H1 (cell line): ENCODE results near the gene EVA1C. TPM values are rescaled to one million over a fixed set of nuclear protein-coding genes. Genes with fewer than 3 reads are reported as not detected.

ENCODE experiments used
- CTCF ChIA-PET: fragments of 300-600 bp; sonication (Branson Sonifier 250); formaldehyde crosslinking; loops from one replicate; lab custom pipeline; 2021; ENCODE audit not compliant: partially characterized antibody; lab: Charles Lee
- POLR2A ChIA-PET: fragments of 300-600 bp; sonication (Branson Sonifier 250); formaldehyde crosslinking; loops from one replicate; lab custom pipeline; 2021; ENCODE audit warnings: inconsistent platforms; ENCODE audit not compliant: partially characterized antibody; lab: Charles Lee
- DNase-seq, 2 experiments: peaks; one replicate each; pipeline versions ENCODE4 v3.0.0 to v3.0.0-alpha.2; 2010 to 2022; ENCODE audit warnings: low spot score in 2 of 2, low read depth in 1 of 2, mixed read lengths in 1 of 2
- FAIRE-seq: peaks from 2 replicates; lab custom pipeline; 2011; peaks lifted over from hg19 to GRCh38; lab: Jason Lieb, UNC
- H2AFZ ChIP-seq: 2 replicates; pipeline ENCODE4 v1.8.1; 2012; ENCODE audit warnings: low read length, inconsistent platforms
- H2AK5ac ChIP-seq: 2 replicates; pipeline ENCODE4 v1.6.1; 2013; ENCODE audit warnings: low read depth, low read length
- H2BK120ac ChIP-seq: replicated peaks from 2 replicates; pipeline ENCODE3; 2013; ENCODE audit warnings: low read depth, low read length, inconsistent platforms
- H2BK12ac ChIP-seq: 2 replicates; pipeline ENCODE4 v1.6.1; 2013; ENCODE audit warnings: low read depth, low read length
- H2BK15ac ChIP-seq: 2 replicates; pipeline ENCODE4 v1.6.1; 2013; ENCODE audit warnings: low read length
- H2BK20ac ChIP-seq: 2 replicates; pipeline ENCODE4 v1.6.1; 2013; ENCODE audit warnings: low read length
- H2BK5ac ChIP-seq: 2 replicates; pipeline ENCODE4 v1.6.1; 2013; ENCODE audit warnings: low read depth, low read length
- H3K14ac ChIP-seq: 2 replicates; pipeline ENCODE4 v1.6.1; 2013; ENCODE audit warnings: inconsistent platforms; ENCODE audit not compliant: insufficient read length
- H3K18ac ChIP-seq: 2 replicates; pipeline ENCODE4 v1.6.1; 2013; ENCODE audit warnings: low read length; ENCODE audit errors: extremely low read depth
- H3K23ac ChIP-seq: 2 replicates; pipeline ENCODE4 v1.6.1; 2013; ENCODE audit warnings: inconsistent platforms; ENCODE audit not compliant: insufficient read length
- H3K23me2 ChIP-seq: 2 replicates; pipeline ENCODE4 v1.6.1; 2013; ENCODE audit warnings: low read depth, low read length
- H3K27ac ChIP-seq: 2 replicates; pipeline ENCODE4 v1.6.1; 2011; ENCODE audit warnings: low read depth, low read length, inconsistent platforms
- H3K27me3 ChIP-seq, 4 experiments: replicated peaks in 1 of 4; 1 replicate in 1 of 4; 2 replicates in 3 of 4; pipeline versions ENCODE4 v1.6.1 to v1.8.1; 2011 to 2013; ENCODE audit warnings: low read length in 3 of 4, mild to moderate bottlenecking in 3 of 4, inconsistent platforms in 2 of 4, mixed read lengths in 2 of 4, moderate library complexity in 1 of 4; ENCODE audit not compliant: control insufficient read depth in 3 of 4, insufficient read depth in 3 of 4; ENCODE audit errors: extremely low read depth in 1 of 4
- H3K36me3 ChIP-seq, 4 experiments: 2 replicates each; pipeline versions ENCODE4 v1.6.1 to v1.8.1; 2011 to 2013; ENCODE audit warnings: mild to moderate bottlenecking in 4 of 4, low read length in 3 of 4, moderate library complexity in 2 of 4, control low read depth in 1 of 4, inconsistent platforms in 1 of 4; ENCODE audit not compliant: insufficient read depth in 4 of 4, control insufficient read depth in 2 of 4
- H3K4ac ChIP-seq: replicated peaks from 2 replicates; pipeline ENCODE3; 2013; ENCODE audit warnings: low read length, low read depth, mixed read lengths, inconsistent platforms; ENCODE audit not compliant: insufficient read length
- H3K4me1 ChIP-seq, 4 experiments: replicated peaks in 1 of 4; 1 replicate in 1 of 4; 2 replicates in 3 of 4; pipeline versions ENCODE4 v1.6.1 to v1.8.1; 2011 to 2013; ENCODE audit warnings: low read length in 3 of 4, inconsistent platforms in 2 of 4, mixed read lengths in 1 of 4; ENCODE audit not compliant: insufficient read depth in 4 of 4, control insufficient read depth in 3 of 4
- H3K4me2 ChIP-seq, 2 experiments: 2 replicates each; pipeline versions ENCODE4 v1.6.1 to v1.8.1; 2011 to 2013; ENCODE audit warnings: low read depth in 2 of 2, low read length in 2 of 2, control low read depth in 1 of 2, inconsistent platforms in 1 of 2, mild to moderate bottlenecking in 1 of 2; ENCODE audit not compliant: insufficient read depth in 1 of 2
- H3K4me3 ChIP-seq, 4 experiments: fragments of 200-600, 300-600 bp in 1 of 4; sonication (generic), shearing (Covaris generic), sonication (Bioruptor Twin) in 1 of 4; 2 replicates each; pipeline versions ENCODE4 v1.5.1 to v1.8.1; 2011 to 2016; ENCODE audit warnings: low read length in 4 of 4, low read depth in 3 of 4, control low read depth in 2 of 4, inconsistent platforms in 2 of 4, mild to moderate bottlenecking in 2 of 4, mixed read lengths in 1 of 4, moderate library complexity in 1 of 4; ENCODE audit not compliant: insufficient read depth in 2 of 4; ENCODE audit errors: extremely low read depth in 1 of 4
- H3K56ac ChIP-seq: replicated peaks from 2 replicates; pipeline ENCODE3; 2013; ENCODE audit warnings: low read depth, mild to moderate bottlenecking, mixed read lengths, low read length, inconsistent platforms; ENCODE audit not compliant: insufficient read length
- H3K79me1 ChIP-seq: 2 replicates; pipeline ENCODE4 v1.6.1; 2013; ENCODE audit warnings: low read depth, low read length, control low read depth
- H3K79me2 ChIP-seq, 2 experiments: 2 replicates each; pipeline versions ENCODE4 v1.6.1 to v1.8.1; 2012 to 2013; ENCODE audit warnings: low read length in 2 of 2, mild to moderate bottlenecking in 2 of 2, inconsistent platforms in 1 of 2; ENCODE audit not compliant: insufficient read depth in 2 of 2, control insufficient read depth in 1 of 2
- H3K9ac ChIP-seq, 4 experiments: replicated peaks in 1 of 4; 1 replicate in 1 of 4; 2 replicates in 3 of 4; pipeline versions ENCODE4 v1.6.1 to v1.8.1; 2011 to 2013; ENCODE audit warnings: low read depth in 3 of 4, low read length in 3 of 4, control low read depth in 2 of 4, mild to moderate bottlenecking in 2 of 4, moderate library complexity in 2 of 4, inconsistent platforms in 1 of 4; ENCODE audit errors: extremely low read depth in 1 of 4
- H3K9me3 ChIP-seq, 2 experiments: 2 replicates each; pipeline versions ENCODE4 v1.6.1 to v1.8.1; 2012 to 2013; ENCODE audit warnings: mild to moderate bottlenecking in 2 of 2, moderate library complexity in 2 of 2, control low read depth in 1 of 2, inconsistent platforms in 1 of 2, low read depth in 1 of 2, low read length in 1 of 2, mixed read lengths in 1 of 2; ENCODE audit not compliant: insufficient read depth in 2 of 2
- H4K20me1 ChIP-seq, 2 experiments: replicated peaks in 1 of 2; 2 replicates each; pipeline versions ENCODE3 to v1.8.1; 2011 to 2013; ENCODE audit warnings: inconsistent platforms in 2 of 2, low read length in 2 of 2, mild to moderate bottlenecking in 1 of 2; ENCODE audit not compliant: insufficient read depth in 2 of 2, control insufficient read depth in 1 of 2
- H4K5ac ChIP-seq: 2 replicates; pipeline ENCODE4 v1.6.1; 2013; ENCODE audit warnings: low read length, low read depth, mixed read lengths, inconsistent platforms; ENCODE audit not compliant: insufficient read length
- H4K8ac ChIP-seq: 2 replicates; pipeline ENCODE4 v1.8.0; 2013; ENCODE audit warnings: mild to moderate bottlenecking, moderate library complexity, low read length, inconsistent platforms; ENCODE audit not compliant: insufficient read depth; ENCODE audit errors: extremely low read depth
- H4K91ac ChIP-seq: replicated peaks from 2 replicates; pipeline ENCODE3; 2013; ENCODE audit warnings: low read length, mixed read lengths, inconsistent platforms; ENCODE audit not compliant: insufficient read length
- CHD2 ChIP-seq: IDR thresholded peaks from 2 replicates; pipeline ENCODE4 v1.6.1; 2012; ENCODE audit warnings: low read length, improper control_type of control experiment
- CTBP2 ChIP-seq: IDR thresholded peaks from 2 replicates; pipeline ENCODE4 v1.7.0; 2011; ENCODE audit warnings: borderline replicate concordance, mild to moderate bottlenecking, moderate library complexity, mixed read lengths, low read length; ENCODE audit not compliant: insufficient read depth, insufficient read length
- JUN ChIP-seq: IDR thresholded peaks from 2 replicates; pipeline ENCODE4 v1.6.1; 2011; ENCODE audit warnings: low read depth, mild to moderate bottlenecking, improper control_type of control experiment, low read length
- YY1 ChIP-seq: IDR thresholded peaks from 2 replicates; pipeline ENCODE4 v1.6.1; 2011; ENCODE audit warnings: low read depth, mild to moderate bottlenecking, low read length
- WGBS, 2 experiments: shearing (Covaris generic) in 1 of 2; methylation state at CpG; one replicate each; pipeline versions ENCODE4 v1.1.6 to v1.1.7; 2013 to 2015; ENCODE audit warnings: low lambda C conversion rate in 2 of 2, mixed read lengths in 2 of 2, inconsistent platforms in 1 of 2, low coverage in 1 of 2, missing lambda C conversion rate in 1 of 2; ENCODE audit not compliant: insufficient replicate concordance in 2 of 2, insufficient coverage in 1 of 2, insufficient read length in 1 of 2; ENCODE audit errors: extremely low coverage in 1 of 2, missing lambda C conversion rate in 1 of 2; 5-methylcytosine and 5-hydroxymethylcytosine counted together
- polyA plus RNA-seq, 7 experiments: library from polyadenylated mRNA; depleted of rRNA in 3 of 7; stranded (reverse) in 5 of 7; unstranded in 2 of 7; fragments of >200 nt in 5 of 7; fragments of 200-250 nt in 2 of 7; gene quantifications; 1 replicate in 5 of 7; 2 replicates in 1 of 7; 4 replicates in 1 of 7; pipeline versions ENCODE4 v1.2.1 to v1.2.3, GENCODE V29; 2011 to 2013; ENCODE audit warnings: missing spikeins in 2 of 7, mixed read lengths in 2 of 7
- total RNA-seq: library from RNA; stranded (reverse); fragmentation: NEBNext Ultra II Directional; extraction: Animal tissue kit (Norgen Biotek cat#: 25700); gene quantifications from 2 replicates; pipeline ENCODE4 v1.2.1, GENCODE V29; 2021
- TF ChIP-seq, protein P1 (sequence below): IDR thresholded peaks from 2 replicates; pipeline ENCODE4 v1.6.1; 2012; ENCODE audit warnings: inconsistent platforms

Gene EVA1C
- total and polyA plus RNA-seq, 2 of the 8 experiments (the other 6 are each of a cell fraction or from before 2014, with no cell fraction given) = 2.6 to 3.6 TPM

GRCh38 chr21:32468681-32469111, 56.2 kb downstream of the EVA1C start:
- Histone ChIP-seq H4K20me1 (no peaks in the 10 kb centered on the region), H3K23ac (no peak overlapping the region), H2BK5ac (no peak overlapping the region), H3K56ac (no peak overlapping the region), H3K79me1 (no peaks in the 10 kb centered on the region), H3K23me2 (no peaks in the 10 kb centered on the region), H3K14ac (no peak overlapping the region), H3K18ac (no peak overlapping the region), H2BK15ac (no peak overlapping the region), H3K27me3 (no peaks in the 10 kb centered on the region), H2AK5ac (no peak overlapping the region), H3K4me2 (no peak overlapping the region), H3K4ac (no peak overlapping the region), H3K4me3 (no peak overlapping the region), H2BK120ac (no peak overlapping the region), H3K9me3 (no peaks in the 10 kb centered on the region), H3K36me3 (no peaks in the 10 kb centered on the region; a peak in 1 of 8 replicates), H2BK20ac (no peak overlapping the region), H4K8ac (no peak overlapping the region), H2BK12ac (no peak overlapping the region), H3K79me2 (no peaks in the 10 kb centered on the region), H3K27ac (no peak overlapping the region), H4K5ac (no peak overlapping the region), H3K4me1 (peaks cover 0 to 3% (median 1%) of the 10 kb centered on the region in 4 experiments; a peak in 3 of 7 replicates), H2AFZ (no peak overlapping the region), H4K91ac (peak overlapping the region; percentile 2), H3K9ac (no peak overlapping the region)
- TF ChIP-seq, protein P1, sequence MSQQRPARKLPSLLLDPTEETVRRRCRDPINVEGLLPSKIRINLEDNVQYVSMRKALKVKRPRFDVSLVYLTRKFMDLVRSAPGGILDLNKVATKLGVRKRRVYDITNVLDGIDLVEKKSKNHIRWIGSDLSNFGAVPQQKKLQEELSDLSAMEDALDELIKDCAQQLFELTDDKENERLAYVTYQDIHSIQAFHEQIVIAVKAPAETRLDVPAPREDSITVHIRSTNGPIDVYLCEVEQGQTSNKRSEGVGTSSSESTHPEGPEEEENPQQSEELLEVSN = no peak
- TF ChIP-seq CHD2 (no peak), CTBP2 (no peak), JUN (no peak), YY1 (no peak)
- CTCF ChIA-PET = interaction anchor here (0.9 kb wide), 1 partner anchor 10 kb away, joined by 4 read pairs; no protein-coding TSS in a partner anchor
- FAIRE-seq (no peak), DNase-seq (no peak)
- whole genome bisulfite sequencing, 2 experiments = 85% methylated on average over 6 of the region's 6 CpGs; no CpG with 5 or more reads in 1 of the 2 experiments
- POLR2A ChIA-PET = no interaction called here
